ENCODE results near the gene DPP9.

GRCh38 chr19:4760285-4760650 is 36.6 kb upstream of the DPP9 start:
- no peak for TF ChIP-seq POLR2AphosphoS5 (IDR thresholded peaks at IDR 0.05; ENCODE audit: borderline replicate concordance, low read depth, low read length)
- no peak for TF ChIP-seq EZH2 (IDR thresholded peaks at IDR 0.05)
- no peak for TF ChIP-seq FOXP2 (optimal IDR thresholded peaks at IDR 0.05; ENCODE audit: control extremely low read depth, extremely low read length, insufficient read depth)

Data from SK-N-MC (cell line).